IMR-90 (cell line): ENCODE measurements around the gene BMERB1. TPM values are rescaled to one million over a fixed set of nuclear protein-coding genes. Genes with fewer than 3 reads are reported as not detected.

Experiments used
- ATAC-seq: fragments of 200-7000 bp; cut with Tn5 transposase; 2 replicates; pipeline ENCODE4 v1.9.1; 2020; ENCODE audit warnings: low read depth, mild to moderate bottlenecking, moderate library complexity
- BruUV-seq: library from RNA; stranded (reverse); fragments of 400-500 nt; replicated peaks from 2 replicates; lab custom pipeline; 2021; lab: Mats Ljungman, UMichigan
- CTCF ChIA-PET: fragments of 300-600 bp; formaldehyde crosslinking; extraction: SDS; loops from one replicate; lab custom pipeline; 2021; ENCODE audit warnings: antibody characterized with exemption; lab: Yijun Ruan, JAX
- POLR2A ChIA-PET: fragments of 300-600 bp; sonication (Branson Sonifier 250); formaldehyde crosslinking; loops from one replicate; lab custom pipeline; 2022; ENCODE audit warnings: antibody characterized with exemption; ENCODE audit not compliant: unreplicated experiment; lab: Charles Lee
- DNase-seq: peaks from one replicate; pipeline ENCODE4 v3.0.0; 2013
- H2AFZ ChIP-seq: replicated peaks from 2 replicates; pipeline ENCODE3; 2013; ENCODE audit warnings: low read length, mild to moderate bottlenecking; ENCODE audit not compliant: poor library complexity
- H2AK5ac ChIP-seq: 2 replicates; pipeline ENCODE4 v1.6.1; 2013; ENCODE audit warnings: low read depth, low read length, inconsistent platforms
- H2AK9ac ChIP-seq: replicated peaks from 2 replicates; pipeline ENCODE3; 2013; ENCODE audit warnings: mild to moderate bottlenecking, low read depth, low read length, moderate library complexity; ENCODE audit not compliant: poor library complexity
- H2BK120ac ChIP-seq: 2 replicates; pipeline ENCODE4 v1.6.1; 2013; ENCODE audit warnings: low read depth, low read length, inconsistent platforms
- H2BK15ac ChIP-seq: 3 replicates; pipeline ENCODE4 v1.6.1; 2013; ENCODE audit warnings: low read depth, low read length, inconsistent platforms
- H2BK20ac ChIP-seq: 2 replicates; pipeline ENCODE4 v1.6.1; 2013; ENCODE audit warnings: low read depth, mild to moderate bottlenecking, inconsistent platforms, low read length, moderate library complexity
- H2BK5ac ChIP-seq: 2 replicates; pipeline ENCODE4 v1.6.1; 2013; ENCODE audit warnings: mild to moderate bottlenecking, low read depth, low read length, inconsistent platforms; ENCODE audit not compliant: poor library complexity, severe bottlenecking
- H3K14ac ChIP-seq: replicated peaks from 2 replicates; pipeline ENCODE4 v1.6.1; 2013; ENCODE audit warnings: low read depth, low read length, inconsistent platforms
- H3K18ac ChIP-seq: 2 replicates; pipeline ENCODE4 v1.6.1; 2013; ENCODE audit warnings: low read depth, low read length, control low read depth
- H3K23ac ChIP-seq: 2 replicates; pipeline ENCODE4 v1.6.1; 2013; ENCODE audit warnings: low read depth, low read length, inconsistent platforms
- H3K27ac ChIP-seq: 2 replicates; pipeline ENCODE4 v1.5.1; 2013; ENCODE audit warnings: mild to moderate bottlenecking, control low read depth, low read length; ENCODE audit not compliant: insufficient read depth
- H3K27me3 ChIP-seq: 2 replicates; pipeline ENCODE4 v1.6.1; 2013; ENCODE audit warnings: low read length; ENCODE audit not compliant: control insufficient read depth, insufficient read depth
- H3K36me3 ChIP-seq: 2 replicates; pipeline ENCODE4 v1.6.1; 2013; ENCODE audit warnings: low read length, mixed read lengths; ENCODE audit not compliant: control insufficient read depth, insufficient read depth
- H3K4ac ChIP-seq: 2 replicates; pipeline ENCODE4 v1.6.1; 2013; ENCODE audit warnings: low read depth, low read length, inconsistent platforms
- H3K4me1 ChIP-seq: 2 replicates; pipeline ENCODE4 v1.6.1; 2013; ENCODE audit warnings: low read length, mixed read lengths; ENCODE audit not compliant: control insufficient read depth, insufficient read depth
- H3K4me2 ChIP-seq: 2 replicates; pipeline ENCODE4 v1.6.1; 2013; ENCODE audit warnings: low read depth, mild to moderate bottlenecking, control low read depth, low read length, moderate library complexity
- H3K4me3 ChIP-seq: 2 replicates; pipeline ENCODE4 v1.5.1; 2013; ENCODE audit warnings: low read depth, mild to moderate bottlenecking, control low read depth, low read length, moderate library complexity; ENCODE audit not compliant: insufficient read depth
- H3K56ac ChIP-seq: 2 replicates; pipeline ENCODE4 v1.6.1; 2013; ENCODE audit warnings: low read length, inconsistent platforms; ENCODE audit not compliant: insufficient read depth; ENCODE audit errors: extremely low read depth
- H3K79me1 ChIP-seq, 2 experiments: 2 replicates each; pipeline ENCODE4 v1.6.1; 2013; ENCODE audit warnings: low read length in 2 of 2, inconsistent platforms in 1 of 2, low read depth in 1 of 2
- H3K9ac ChIP-seq: 2 replicates; pipeline ENCODE4 v1.6.1; 2013; ENCODE audit warnings: low read depth, low read length, control low read depth
- H3K9me1 ChIP-seq: 2 replicates; pipeline ENCODE4 v1.6.1; 2013; ENCODE audit warnings: low read length, inconsistent platforms; ENCODE audit not compliant: insufficient read depth
- H3K9me3 ChIP-seq: 2 replicates; pipeline ENCODE4 v1.6.1; 2013; ENCODE audit warnings: low read length; ENCODE audit not compliant: control insufficient read depth, insufficient read depth
- H4K20me1 ChIP-seq: 2 replicates; pipeline ENCODE4 v1.6.1; 2013; ENCODE audit warnings: low read length, inconsistent platforms; ENCODE audit not compliant: insufficient read depth
- H4K5ac ChIP-seq: 2 replicates; pipeline ENCODE4 v1.6.1; 2013; ENCODE audit warnings: mild to moderate bottlenecking, low read depth, low read length, control low read depth
- H4K8ac ChIP-seq, 2 experiments: 2 replicates each; pipeline ENCODE4 v1.6.1; 2013; ENCODE audit warnings: low read depth in 2 of 2, low read length in 2 of 2, control low read depth in 1 of 2, inconsistent platforms in 1 of 2
- H4K91ac ChIP-seq: 2 replicates; pipeline ENCODE4 v1.6.1; 2013; ENCODE audit warnings: low read depth, low read length, inconsistent platforms; ENCODE audit not compliant: insufficient read depth
- BHLHE40 ChIP-seq: fragments of 150-350 bp; IDR thresholded peaks from 2 replicates; pipeline ENCODE4 v1.6.1; 2016; ENCODE audit warnings: mild to moderate bottlenecking, low read depth, low read length
- CEBPB ChIP-seq: IDR thresholded peaks from 2 replicates; pipeline ENCODE4 v1.6.1; 2012; ENCODE audit warnings: low read depth, low read length, improper control_type of control experiment
- CHD1 ChIP-seq: IDR thresholded peaks from 2 replicates; pipeline ENCODE4 v1.6.1; 2012; ENCODE audit warnings: low read depth, low read length, improper control_type of control experiment
- FOS ChIP-seq: fragments of 150-350 bp; IDR thresholded peaks from 2 replicates; pipeline ENCODE4 v1.6.1; 2016; ENCODE audit warnings: low read depth, low read length
- MAFK ChIP-seq: IDR thresholded peaks from 2 replicates; pipeline ENCODE4 v1.6.1; 2012; ENCODE audit warnings: low read depth, low read length, improper control_type of control experiment
- MAZ ChIP-seq: IDR thresholded peaks from 2 replicates; pipeline ENCODE4 v1.6.1; 2012; ENCODE audit warnings: low read depth, mild to moderate bottlenecking, low read length, improper control_type of control experiment, moderate library complexity, borderline replicate concordance
- MXI1 ChIP-seq: IDR thresholded peaks from 2 replicates; pipeline ENCODE4 v1.6.1; 2012; ENCODE audit warnings: low read depth, mild to moderate bottlenecking, low read length, moderate library complexity, borderline replicate concordance
- NFE2L2 ChIP-seq: fragments of 150-350 bp; IDR thresholded peaks from 2 replicates; pipeline ENCODE4 v1.6.1; 2016; ENCODE audit warnings: low read depth, mild to moderate bottlenecking, low read length
- POLR2A ChIP-seq: IDR thresholded peaks from 2 replicates; pipeline ENCODE4 v1.6.1; 2012; ENCODE audit warnings: mild to moderate bottlenecking, low read depth, low read length
- RAD21 ChIP-seq: IDR thresholded peaks from 2 replicates; pipeline ENCODE4 v1.6.1; 2012; ENCODE audit warnings: low read length, improper control_type of control experiment
- RCOR1 ChIP-seq: IDR thresholded peaks from 2 replicates; pipeline ENCODE4 v1.6.1; 2012; ENCODE audit warnings: mild to moderate bottlenecking, low read length, improper control_type of control experiment; ENCODE audit not compliant: insufficient replicate concordance
- RFX5 ChIP-seq: IDR thresholded peaks from 2 replicates; pipeline ENCODE4 v1.8.0; 2012; ENCODE audit warnings: low read depth, mild to moderate bottlenecking, low read length, moderate library complexity
- SMC3 ChIP-seq: fragments of 150-350 bp; IDR thresholded peaks from 2 replicates; pipeline ENCODE4 v1.6.1; 2016; ENCODE audit warnings: low read depth, mild to moderate bottlenecking, antibody characterized with exemption, low read length, moderate library complexity
- USF2 ChIP-seq: fragments of 150-350 bp; IDR thresholded peaks from 2 replicates; pipeline ENCODE4 v1.6.1; 2017; ENCODE audit warnings: mild to moderate bottlenecking, antibody characterized with exemption, low read length, low read depth
- WGBS, 2 experiments: methylation state at CpG; one replicate each; pipeline versions ENCODE4 v1.1.5 to v1.1.7; 2013; ENCODE audit warnings: missing lambda C conversion rate in 2 of 2; ENCODE audit not compliant: insufficient read length in 1 of 2; ENCODE audit errors: extremely low coverage in 2 of 2; 5-methylcytosine and 5-hydroxymethylcytosine counted together
- dilution Hi-C: fragments of 300-500 bp; cut with HindIII; formaldehyde crosslinking; loops from one replicate; pipeline ENCODE4 v1.14.3; 2018; ENCODE audit warnings: low sequenced_read_pairs; ENCODE audit not compliant: unreplicated experiment
- in situ Hi-C: fragments of 300-500 bp; cut with MboI; formaldehyde crosslinking; loops from 3 replicates; pipeline ENCODE4 v1.14.3; 2019; ENCODE audit warnings: low sequenced_read_pairs, inconsistent platforms, mixed read lengths
- intact Hi-C: fragments of 100-400 bp; cut with micrococcal nuclease; formaldehyde crosslinking; loops from 2 replicates; pipeline ENCODE4 v1.10.0; 2022
- polyA plus RNA-seq, 3 experiments: library from polyadenylated mRNA; depleted of rRNA; stranded (reverse); fragments of >200 nt; gene quantifications; 2 replicates each; pipeline ENCODE4 v1.2.3, GENCODE V29; 2012; ENCODE audit warnings: low replicate concordance in 1 of 3
- total RNA-seq: library from RNA; depleted of rRNA; stranded (reverse); fragments of >200 nt; gene quantifications from 2 replicates; pipeline ENCODE4 v1.2.3, GENCODE V29; 2012
- TF ChIP-seq, protein P1 (sequence below): conservative IDR thresholded peaks from 2 replicates; pipeline ENCODE4 v1.5.1; 2012; ENCODE audit warnings: mild to moderate bottlenecking, low read depth, low read length, improper control_type of control experiment
- TF ChIP-seq, protein P2 (sequence below): fragments of 150-350 bp; IDR thresholded peaks from 2 replicates; pipeline ENCODE4 v1.6.1; 2016; ENCODE audit warnings: low read depth, mild to moderate bottlenecking, low read length, moderate library complexity, borderline replicate concordance

BMERB1 gene
- total and polyA plus RNA-seq, 2 of the 4 experiments (the other 2 are of a cell fraction): 22.6 to 32.9 TPM

GRCh38 chr16:15545544-15545943 lies 111.2 kb downstream of the BMERB1 start:
- H3K14ac ChIP-seq: no peak overlapping the region
- no peak overlapping the region for H2AK5ac ChIP-seq
- no peaks in the 10 kb centered on the region for H3K9me1 ChIP-seq
- H2AK9ac ChIP-seq: no peak overlapping the region
- H3K4me3 ChIP-seq: no peak overlapping the region
- H2BK15ac ChIP-seq: no peak overlapping the region
- no peaks in the 10 kb centered on the region; the same call in 1 of the 2 replicates for H3K36me3 ChIP-seq
- H2AFZ ChIP-seq: no peak overlapping the region
- ATAC-seq (no peak), DNase-seq (no peak)
- no peak overlapping the region for H3K23ac ChIP-seq
- H3K4ac ChIP-seq: no peak overlapping the region
- no CpG with 5 or more reads among the region's 2 CpGs for WGBS, 2 experiments
- no peak overlapping the region for H4K91ac ChIP-seq
- intact Hi-C loops: no loop called here
- dilution Hi-C loops: no loop called here
- H3K27me3 ChIP-seq: no peaks in the 10 kb centered on the region
- no TSS peak for BruUV-seq
- 0 out of 2 replicates have a peak, but pooled peaks cover 1% of the 10 kb centered on the region for H3K4me1 ChIP-seq
- H4K20me1 ChIP-seq: peaks cover 3% of the 10 kb centered on the region
- POLR2A ChIA-PET: no interaction called here
- H3K9me3 ChIP-seq: peaks cover 4% of the 10 kb centered on the region; the same call in 1 of the 2 replicates
- no peak overlapping the region for H4K5ac ChIP-seq
- CTCF ChIA-PET: no interaction called here
- no peak overlapping the region for H3K4me2 ChIP-seq
- H3K79me1 ChIP-seq: peaks cover 0 to 4% of the 10 kb centered on the region in 2 experiments; a peak in 3 of 4 replicates
- no peak overlapping the region for H2BK5ac ChIP-seq
- no peak overlapping the region for H3K18ac ChIP-seq
- no peak overlapping the region for H4K8ac ChIP-seq
- TF ChIP-seq MAFK (no peak), RAD21 (no peak), SMC3 (no peak), USF2 (no peak), BHLHE40 (no peak), POLR2A (no peak), CEBPB (no peak), FOS (no peak), RFX5 (no peak), RCOR1 (no peak), MXI1 (no peak), NFE2L2 (no peak), MAZ (no peak), CHD1 (no peak)
- TF ChIP-seq, protein P1, sequence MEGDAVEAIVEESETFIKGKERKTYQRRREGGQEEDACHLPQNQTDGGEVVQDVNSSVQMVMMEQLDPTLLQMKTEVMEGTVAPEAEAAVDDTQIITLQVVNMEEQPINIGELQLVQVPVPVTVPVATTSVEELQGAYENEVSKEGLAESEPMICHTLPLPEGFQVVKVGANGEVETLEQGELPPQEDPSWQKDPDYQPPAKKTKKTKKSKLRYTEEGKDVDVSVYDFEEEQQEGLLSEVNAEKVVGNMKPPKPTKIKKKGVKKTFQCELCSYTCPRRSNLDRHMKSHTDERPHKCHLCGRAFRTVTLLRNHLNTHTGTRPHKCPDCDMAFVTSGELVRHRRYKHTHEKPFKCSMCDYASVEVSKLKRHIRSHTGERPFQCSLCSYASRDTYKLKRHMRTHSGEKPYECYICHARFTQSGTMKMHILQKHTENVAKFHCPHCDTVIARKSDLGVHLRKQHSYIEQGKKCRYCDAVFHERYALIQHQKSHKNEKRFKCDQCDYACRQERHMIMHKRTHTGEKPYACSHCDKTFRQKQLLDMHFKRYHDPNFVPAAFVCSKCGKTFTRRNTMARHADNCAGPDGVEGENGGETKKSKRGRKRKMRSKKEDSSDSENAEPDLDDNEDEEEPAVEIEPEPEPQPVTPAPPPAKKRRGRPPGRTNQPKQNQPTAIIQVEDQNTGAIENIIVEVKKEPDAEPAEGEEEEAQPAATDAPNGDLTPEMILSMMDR: no peak
- TF ChIP-seq, protein P2, sequence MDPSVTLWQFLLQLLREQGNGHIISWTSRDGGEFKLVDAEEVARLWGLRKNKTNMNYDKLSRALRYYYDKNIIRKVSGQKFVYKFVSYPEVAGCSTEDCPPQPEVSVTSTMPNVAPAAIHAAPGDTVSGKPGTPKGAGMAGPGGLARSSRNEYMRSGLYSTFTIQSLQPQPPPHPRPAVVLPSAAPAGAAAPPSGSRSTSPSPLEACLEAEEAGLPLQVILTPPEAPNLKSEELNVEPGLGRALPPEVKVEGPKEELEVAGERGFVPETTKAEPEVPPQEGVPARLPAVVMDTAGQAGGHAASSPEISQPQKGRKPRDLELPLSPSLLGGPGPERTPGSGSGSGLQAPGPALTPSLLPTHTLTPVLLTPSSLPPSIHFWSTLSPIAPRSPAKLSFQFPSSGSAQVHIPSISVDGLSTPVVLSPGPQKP: no peak
- no peak overlapping the region for H3K27ac ChIP-seq
- no peak overlapping the region for H3K56ac ChIP-seq
- in situ Hi-C loops: no loop called here
- H2BK120ac ChIP-seq: no peak overlapping the region
- H3K9ac ChIP-seq: no peak overlapping the region
- H2BK20ac ChIP-seq: no peak overlapping the region
